GM12878 (cell line): ENCODE data around the gene S100A14. TPM values are rescaled to one million over a fixed set of nuclear protein-coding genes. Genes with fewer than 3 reads are reported as not detected.

Source experiments
- ATAC-seq: fragments of 200-7000 bp; cut with Tn5 transposase; 3 replicates; pipeline ENCODE4 v1.9.1; 2020; ENCODE audit warnings: mild to moderate bottlenecking, moderate library complexity
- BruUV-seq: library from RNA; stranded (reverse); fragments of 400-500 nt; replicated peaks from 2 replicates; lab custom pipeline; 2021; lab: Mats Ljungman, UMichigan
- CTCF ChIA-PET: fragments of 300-600 bp; sonication (Branson Sonifier 250); formaldehyde crosslinking; extraction: SDS; loops from one replicate; lab custom pipeline; 2021; ENCODE audit warnings: inconsistent platforms; lab: Yijun Ruan, JAX
- POLR2A ChIA-PET: fragments of 350-600 bp; formaldehyde crosslinking; extraction: SDS; loops from one replicate; lab custom pipeline; 2021; ENCODE audit warnings: inconsistent platforms; lab: Charles Lee
- RAD21 ChIA-PET: fragments of 300-600 bp; sonication (Branson Sonifier 250); formaldehyde crosslinking; loops from one replicate; lab custom pipeline; 2023; ENCODE audit warnings: antibody characterized with exemption; ENCODE audit not compliant: unreplicated experiment; lab: Charles Lee
- SMC1A ChIA-PET: fragments of 300-600 bp; sonication (Branson Sonifier 250); formaldehyde crosslinking; loops from one replicate; lab custom pipeline; 2023; ENCODE audit not compliant: unreplicated experiment, uncharacterized antibody; lab: Charles Lee
- DNase-seq: peaks from one replicate; pipeline ENCODE4 v3.0.0-alpha.2; 2011; ENCODE audit warnings: low read depth, low spot score
- FAIRE-seq: peaks from 3 replicates; lab custom pipeline; 2011; peaks lifted over from hg19 to GRCh38; lab: Jason Lieb, UNC
- H2AFZ ChIP-seq: 2 replicates; pipeline ENCODE4 v1.6.0; 2011; ENCODE audit warnings: low read depth, low read length, control low read depth; ENCODE audit not compliant: control insufficient read depth
- H3K27ac ChIP-seq: 2 replicates; pipeline ENCODE4 v1.5.1; 2011; ENCODE audit warnings: control low read depth; ENCODE audit not compliant: control insufficient read depth, insufficient read depth
- H3K27me3 ChIP-seq, 2 experiments: replicated peaks in 1 of 2; 2 replicates each; pipeline versions ENCODE4 v1.6.0 to v1.6.1; 2011; ENCODE audit warnings: low read length in 1 of 2; ENCODE audit not compliant: control insufficient read depth in 2 of 2, insufficient read depth in 2 of 2
- H3K36me3 ChIP-seq, 2 experiments: 2 replicates each; pipeline ENCODE4 v1.5.1; 2011; ENCODE audit warnings: low read length in 1 of 2; ENCODE audit not compliant: control insufficient read depth in 2 of 2, insufficient read depth in 2 of 2
- H3K4me1 ChIP-seq: 2 replicates; pipeline ENCODE4 v1.6.1; 2011; ENCODE audit warnings: mild to moderate bottlenecking, low read length, moderate library complexity, mixed read lengths; ENCODE audit not compliant: control insufficient read depth, insufficient read depth
- H3K4me2 ChIP-seq: 2 replicates; pipeline ENCODE4 v1.6.0; 2011; ENCODE audit warnings: control low read depth; ENCODE audit not compliant: control insufficient read depth, insufficient read depth
- H3K4me3 ChIP-seq: fragments of 200-600 bp; sonication (generic); 2 replicates; pipeline ENCODE4 v1.5.1; 2016
- H3K79me2 ChIP-seq: 2 replicates; pipeline ENCODE4 v1.6.0; 2011; ENCODE audit warnings: low read length; ENCODE audit not compliant: control insufficient read depth, insufficient read depth
- H3K9ac ChIP-seq: 2 replicates; pipeline ENCODE4 v1.8.0; 2011; ENCODE audit warnings: low read length, control low read depth, mixed read lengths; ENCODE audit not compliant: control insufficient read depth, insufficient read depth
- H3K9me3 ChIP-seq: replicated peaks from 3 replicates; pipeline ENCODE4 v1.5.1; 2011; ENCODE audit warnings: mild to moderate bottlenecking, low read length; ENCODE audit not compliant: control insufficient read depth, insufficient read depth
- H4K20me1 ChIP-seq: 2 replicates; pipeline ENCODE4 v1.6.0; 2011; ENCODE audit not compliant: control insufficient read depth, insufficient read depth
- BHLHE40 ChIP-seq, 2 experiments: fragments of 450-650 bp in 1 of 2; IDR thresholded peaks; 2 replicates each; pipeline ENCODE4 v1.6.1; 2011 to 2017; ENCODE audit warnings: low read depth in 2 of 2, borderline replicate concordance in 1 of 2, improper control_type of control experiment in 1 of 2, low read length in 1 of 2, mild to moderate bottlenecking in 1 of 2
- CBX3 ChIP-seq: fragments of 200-600 bp; sonication (generic); IDR thresholded peaks from 2 replicates; pipeline ENCODE4 v1.6.1; 2016; ENCODE audit warnings: low read depth, borderline replicate concordance
- DPF2 ChIP-seq: fragments of 450-650 bp; IDR thresholded peaks from 2 replicates; pipeline ENCODE4 v1.6.1; 2017; ENCODE audit warnings: mild to moderate bottlenecking
- EED ChIP-seq: sonication (generic); IDR thresholded peaks from 2 replicates; pipeline ENCODE4 v1.6.1; 2016; ENCODE audit warnings: antibody characterized with exemption, low read depth
- FOXK2 ChIP-seq: fragments of 450-650 bp; IDR thresholded peaks from 2 replicates; pipeline ENCODE4 v1.6.1; 2017; ENCODE audit warnings: mild to moderate bottlenecking, moderate library complexity
- FOXM1 ChIP-seq: IDR thresholded peaks from 2 replicates; pipeline ENCODE4 v1.6.1; 2012; ENCODE audit warnings: low read depth, mild to moderate bottlenecking, inconsistent platforms, low read length, moderate library complexity
- GABPA ChIP-seq: IDR thresholded peaks from 2 replicates; pipeline ENCODE4 v1.6.1; 2014; ENCODE audit warnings: antibody characterized with exemption, low read depth, mild to moderate bottlenecking, inconsistent platforms
- JUNB ChIP-seq: IDR thresholded peaks from 2 replicates; pipeline ENCODE4 v1.6.1; 2016; ENCODE audit warnings: antibody characterized with exemption, mild to moderate bottlenecking
- KDM1A ChIP-seq: fragments of 200-600 bp; sonication (generic); IDR thresholded peaks from 2 replicates; pipeline ENCODE4 v1.6.1; 2016; ENCODE audit warnings: borderline replicate concordance
- NFXL1 ChIP-seq: fragments of 450-650 bp; IDR thresholded peaks from 2 replicates; pipeline ENCODE4 v1.6.1; 2017; ENCODE audit warnings: antibody characterized with exemption, mild to moderate bottlenecking, borderline replicate concordance
- NR2C1 ChIP-seq: fragments of 450-650 bp; IDR thresholded peaks from 2 replicates; pipeline ENCODE4 v1.6.1; 2017; ENCODE audit warnings: antibody characterized with exemption, mild to moderate bottlenecking, moderate library complexity
- RBBP5 ChIP-seq: fragments of 200-600 bp; sonication (generic); conservative IDR thresholded peaks from 2 replicates; pipeline ENCODE4 v1.6.1; 2016
- SP1 ChIP-seq: IDR thresholded peaks from one replicate; pipeline ENCODE4 v1.6.1; 2011; ENCODE audit warnings: low read depth, low read length
- SPI1 ChIP-seq: IDR thresholded peaks from 2 replicates; pipeline ENCODE4 v1.6.1; 2011; ENCODE audit warnings: low read depth, mild to moderate bottlenecking, low read length, moderate library complexity, borderline replicate concordance; ENCODE audit not compliant: insufficient read depth
- ZNF207 ChIP-seq: fragments of 450-650 bp; IDR thresholded peaks from 2 replicates; pipeline ENCODE4 v1.6.1; 2014; ENCODE audit warnings: antibody characterized with exemption, mild to moderate bottlenecking, borderline replicate concordance
- ZNF24 ChIP-seq: fragments of 450-650 bp; IDR thresholded peaks from 2 replicates; pipeline ENCODE4 v1.6.1; 2017; ENCODE audit warnings: antibody characterized with exemption, mild to moderate bottlenecking
- ZNF274 ChIP-seq: IDR thresholded peaks from one replicate; pipeline ENCODE4 v1.8.0; 2011; ENCODE audit not compliant: insufficient read length, insufficient read depth
- ZZZ3 ChIP-seq: IDR thresholded peaks from 2 replicates; pipeline ENCODE4 v1.6.1; 2011; ENCODE audit warnings: low read depth; ENCODE audit not compliant: control insufficient read depth, insufficient read length
- WGBS: methylation state at CpG from one replicate; pipeline ENCODE4 v1.1.6; 2016; ENCODE audit warnings: low lambda C conversion rate; ENCODE audit not compliant: insufficient replicate concordance, insufficient coverage; ENCODE audit errors: missing lambda C conversion rate; 5-methylcytosine and 5-hydroxymethylcytosine counted together
- in situ Hi-C: fragments of 300-500 bp; cut with MboI; formaldehyde crosslinking; loops from 9 replicates; pipeline ENCODE4 v1.14.3; 2018; ENCODE audit warnings: mixed read lengths
- intact Hi-C: fragments of 100-400 bp; cut with micrococcal nuclease; formaldehyde crosslinking; loops from one replicate; pipeline ENCODE4 v1.14.2; 2022; ENCODE audit not compliant: unreplicated experiment
- polyA plus RNA-seq, 11 experiments: library from polyadenylated mRNA; depleted of rRNA in 4 of 11; unstranded in 6 of 11; stranded (reverse) in 5 of 11; fragments of >200 nt; fragmentation: Nextera tagmentation in 4 of 11; fragmentation: Illumina TruSeq in 1 of 11; extraction: Ambion mirVana in 4 of 11; extraction: Trizol in 1 of 11; gene quantifications; 1 replicate in 1 of 11; 2 replicates in 10 of 11; pipeline versions ENCODE4 v1.2.1 to v1.2.3, GENCODE V29; 2011 to 2016; ENCODE audit warnings: inconsistent platforms in 2 of 11, missing spikeins in 2 of 11, low read depth in 1 of 11
- total RNA-seq, 4 experiments: library from RNA; depleted of rRNA in 3 of 4; stranded (reverse); fragments of >200 nt in 3 of 4; fragmentation: Illumina TruSeq in 1 of 4; extraction: Trizol in 1 of 4; gene quantifications; 2 replicates each; pipeline versions ENCODE4 v1.2.1 to v1.2.3, GENCODE V29; 2013 to 2021
- TF ChIP-seq, protein P1 (sequence below), 3 experiments: IDR thresholded peaks in 2 of 3; conservative IDR thresholded peaks in 1 of 3; 2 replicates each; pipeline ENCODE4 v1.5.1; 2011; ENCODE audit warnings: low read depth in 3 of 3, low read length in 3 of 3, mild to moderate bottlenecking in 3 of 3, control low read depth in 2 of 3, moderate library complexity in 2 of 3, inconsistent platforms in 1 of 3, mixed read lengths in 1 of 3; ENCODE audit not compliant: control insufficient read depth in 2 of 3, insufficient read depth in 1 of 3; ENCODE audit errors: extremely low read depth in 1 of 3

S100A14 gene
- total and polyA plus RNA-seq, 10 of the 15 experiments (the other 5 are each of a cell fraction or from before 2014, with no cell fraction given) = 0.20 to 0.77 (median 0.45) TPM; not detected in 4

DNA sequence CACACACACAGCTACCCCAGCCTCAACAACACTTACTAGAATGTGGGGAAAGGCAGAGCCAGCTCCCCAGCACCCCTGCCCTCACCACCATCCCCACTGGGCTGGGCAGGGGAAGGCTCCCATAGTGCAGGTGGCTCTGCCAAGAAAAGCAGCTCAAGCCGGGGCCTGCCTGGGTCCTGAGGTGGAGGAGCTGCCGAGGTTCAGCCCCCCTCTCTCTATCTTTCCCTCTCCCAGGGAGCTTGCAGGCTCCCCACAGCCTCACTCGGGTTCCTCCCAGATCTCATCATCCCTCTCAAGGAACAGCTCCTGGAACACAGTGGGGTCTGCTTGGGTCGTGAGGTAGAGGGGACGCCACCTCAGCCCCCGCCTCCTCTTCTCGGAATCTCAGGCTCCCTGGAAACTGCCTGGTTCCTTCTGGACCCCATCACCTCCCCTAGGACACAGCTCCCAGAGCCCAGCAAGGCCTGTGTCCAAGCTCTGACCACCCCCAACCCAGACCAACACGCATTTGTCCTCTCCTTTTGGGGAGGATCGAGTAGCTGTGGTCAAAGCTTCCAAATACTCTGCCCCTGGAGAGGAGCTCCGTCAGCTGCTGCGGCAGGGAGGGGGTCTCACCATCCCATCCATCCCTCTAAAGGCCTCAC, 3.9 kb downstream of the S100A14 start (continued):
- TF ChIP-seq SPI1 = no peak
- TF ChIP-seq ZNF207 = no peak
- TF ChIP-seq ZZZ3 = no peak
- TF ChIP-seq DPF2 = no peak
- TF ChIP-seq KDM1A = no peak
- TF ChIP-seq, protein P1, sequence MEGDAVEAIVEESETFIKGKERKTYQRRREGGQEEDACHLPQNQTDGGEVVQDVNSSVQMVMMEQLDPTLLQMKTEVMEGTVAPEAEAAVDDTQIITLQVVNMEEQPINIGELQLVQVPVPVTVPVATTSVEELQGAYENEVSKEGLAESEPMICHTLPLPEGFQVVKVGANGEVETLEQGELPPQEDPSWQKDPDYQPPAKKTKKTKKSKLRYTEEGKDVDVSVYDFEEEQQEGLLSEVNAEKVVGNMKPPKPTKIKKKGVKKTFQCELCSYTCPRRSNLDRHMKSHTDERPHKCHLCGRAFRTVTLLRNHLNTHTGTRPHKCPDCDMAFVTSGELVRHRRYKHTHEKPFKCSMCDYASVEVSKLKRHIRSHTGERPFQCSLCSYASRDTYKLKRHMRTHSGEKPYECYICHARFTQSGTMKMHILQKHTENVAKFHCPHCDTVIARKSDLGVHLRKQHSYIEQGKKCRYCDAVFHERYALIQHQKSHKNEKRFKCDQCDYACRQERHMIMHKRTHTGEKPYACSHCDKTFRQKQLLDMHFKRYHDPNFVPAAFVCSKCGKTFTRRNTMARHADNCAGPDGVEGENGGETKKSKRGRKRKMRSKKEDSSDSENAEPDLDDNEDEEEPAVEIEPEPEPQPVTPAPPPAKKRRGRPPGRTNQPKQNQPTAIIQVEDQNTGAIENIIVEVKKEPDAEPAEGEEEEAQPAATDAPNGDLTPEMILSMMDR (IDR thresholded peaks at IDR 0.05 in 2 of 3, conservative IDR thresholded peaks at IDR 0.05 in 1 of 3; ENCODE audit: control insufficient read depth in 2 of 3, extremely low read depth in 1 of 3, insufficient read depth in 1 of 3, low read depth in 3 of 3, low read length in 3 of 3) = no peak
- no peak for TF ChIP-seq ZNF274
- no peak for TF ChIP-seq BHLHE40 (IDR thresholded peaks at IDR 0.05; ENCODE audit: borderline replicate concordance in 1 of 2, low read depth in 2 of 2, low read length in 1 of 2)
- no peak for TF ChIP-seq FOXM1
- no peak for TF ChIP-seq EED
- no peak for TF ChIP-seq SP1

DNA sequence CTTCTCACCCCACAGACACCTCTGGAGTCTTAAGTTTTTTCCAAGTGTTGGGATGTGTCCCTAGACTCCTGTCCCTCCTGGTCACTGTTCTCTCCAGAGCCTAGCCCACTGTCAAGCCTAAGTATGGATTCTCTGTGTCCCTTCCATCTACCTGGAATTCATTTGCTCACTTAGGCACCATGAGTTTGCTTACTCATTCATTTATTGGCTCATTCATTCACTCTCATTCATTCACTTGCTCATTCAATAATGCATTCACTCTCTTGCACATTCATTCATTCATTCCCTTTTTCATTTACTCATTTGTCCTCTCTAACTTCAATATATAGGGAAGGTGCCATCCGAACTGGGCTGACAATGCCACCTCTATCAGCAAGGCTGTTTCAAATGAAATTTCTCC, 4.8 kb downstream of the S100A14 start:
- intact Hi-C loops = no loop called here
- no peaks in the 10 kb centered on the region for H3K79me2 ChIP-seq

More for the DNA sequence above, 4.8 kb downstream of the S100A14 start:
- no peaks in the 10 kb centered on the region for H3K9me3 ChIP-seq
- no peak for TF ChIP-seq CBX3
- no peak for TF ChIP-seq JUNB
- TF ChIP-seq GABPA = no peak
- TF ChIP-seq FOXK2 = no peak
- TF ChIP-seq NR2C1 = no peak
- 0 out of 2 replicates have a peak, but pooled peaks have one; percentile 31 for TF ChIP-seq ZNF24
- no peak for TF ChIP-seq NFXL1
- TF ChIP-seq RBBP5 = no peak
- H3K36me3 ChIP-seq = no peaks in the 10 kb centered on the region
- no peak overlapping the region for H2AFZ ChIP-seq
- ChIA-PET CTCF (interaction anchor here (0.7 kb wide), 1 partner anchor 39 kb away, joined by 3 read pairs; no protein-coding TSS in a partner anchor), SMC1A (no interaction called here), POLR2A (no interaction called here), RAD21 (no interaction called here)
- no peaks in the 10 kb centered on the region for H3K27me3 ChIP-seq
- ATAC-seq = no peak
- no peak overlapping the region for H3K27ac ChIP-seq
- no peak overlapping the region for H3K4me2 ChIP-seq
- DNase-seq = no peak
- no peak overlapping the region for H3K9ac ChIP-seq
- 33% methylated on average over 1 of the region's 1 CpG for WGBS
- no peaks in the 10 kb centered on the region for H4K20me1 ChIP-seq
- H3K4me3 ChIP-seq = no peak overlapping the region
- no TSS peak for BruUV-seq
- in situ Hi-C loops = no loop called here
- FAIRE-seq = no peak
- peaks cover 7% of the 10 kb centered on the region for H3K4me1 ChIP-seq
